GM12873 (cell line): Measurements from ENCODE around the gene CCP110.

Source experiments
- CTCF ChIP-seq: IDR thresholded peaks from 2 replicates; pipeline ENCODE4 v1.5.1; 2012; ENCODE audit warnings: low read depth, mild to moderate bottlenecking, moderate library complexity, low read length, control low read depth; ENCODE audit not compliant: insufficient read depth; ENCODE audit errors: missing control alignments

CCP110 gene

GRCh38 chr16:19573997-19574396 lies 50.3 kb downstream of the CCP110 start:
- TF ChIP-seq CTCF = no peak

- no peak for TF ChIP-seq CTCF
Observed at GRCh38 chr16:19574615-19575014, 50.9 kb downstream of the CCP110 start.

GRCh38 chr16:19578378-19578971 lies 54.7 kb downstream of the CCP110 start:
- TF ChIP-seq CTCF = no peak

GRCh38 chr16:19582050-19582831 lies 58.5 kb downstream of the CCP110 start:
- no peak for TF ChIP-seq CTCF

- TF ChIP-seq CTCF = peak; percentile 79
Observed at GRCh38 chr16:19583665-19584300, 60.0 kb downstream of the CCP110 start.

- no peak for TF ChIP-seq CTCF
Observed at GRCh38 chr16:19588661-19589060, 64.9 kb downstream of the CCP110 start.

GRCh38 chr16:19589106-19589505 lies 65.4 kb downstream of the CCP110 start:
- TF ChIP-seq CTCF = no peak
